Transverse colon (tissue), 4 donors: ENCODE measurements around the gene YRDC.

Experiments used
- EP300 ChIP-seq: sonication (generic); formaldehyde crosslinking; IDR thresholded peaks from one replicate; pipeline ENCODE4 v1.6.1; 2017; ENCODE audit warnings: antibody characterized with exemption, low read depth
- POLR2A ChIP-seq: fragments of 450-650 bp; IDR thresholded peaks from one replicate; pipeline ENCODE4 v1.6.1; 2016; ENCODE audit warnings: antibody characterized with exemption, mild to moderate bottlenecking, moderate library complexity
- POLR2AphosphoS5 ChIP-seq, 3 donors: sonication (generic); formaldehyde crosslinking; IDR thresholded peaks; one replicate each; pipeline ENCODE4 v1.6.1; 2016; ENCODE audit warnings: antibody characterized with exemption in 3 of 3
- TF ChIP-seq, protein P1 (sequence below), 5 experiments: fragments of 200-600 bp in 3 of 5; fragments of 450-650 bp in 2 of 5; sonication (generic) in 3 of 5; IDR thresholded peaks; 1 replicate in 2 of 5; 2 replicates in 3 of 5; pipeline ENCODE4 v1.5.1; 2016 to 2017; ENCODE audit warnings: antibody characterized with exemption in 5 of 5, inconsistent platforms in 3 of 5, mild to moderate bottlenecking in 2 of 5, moderate library complexity in 1 of 5

DNA sequence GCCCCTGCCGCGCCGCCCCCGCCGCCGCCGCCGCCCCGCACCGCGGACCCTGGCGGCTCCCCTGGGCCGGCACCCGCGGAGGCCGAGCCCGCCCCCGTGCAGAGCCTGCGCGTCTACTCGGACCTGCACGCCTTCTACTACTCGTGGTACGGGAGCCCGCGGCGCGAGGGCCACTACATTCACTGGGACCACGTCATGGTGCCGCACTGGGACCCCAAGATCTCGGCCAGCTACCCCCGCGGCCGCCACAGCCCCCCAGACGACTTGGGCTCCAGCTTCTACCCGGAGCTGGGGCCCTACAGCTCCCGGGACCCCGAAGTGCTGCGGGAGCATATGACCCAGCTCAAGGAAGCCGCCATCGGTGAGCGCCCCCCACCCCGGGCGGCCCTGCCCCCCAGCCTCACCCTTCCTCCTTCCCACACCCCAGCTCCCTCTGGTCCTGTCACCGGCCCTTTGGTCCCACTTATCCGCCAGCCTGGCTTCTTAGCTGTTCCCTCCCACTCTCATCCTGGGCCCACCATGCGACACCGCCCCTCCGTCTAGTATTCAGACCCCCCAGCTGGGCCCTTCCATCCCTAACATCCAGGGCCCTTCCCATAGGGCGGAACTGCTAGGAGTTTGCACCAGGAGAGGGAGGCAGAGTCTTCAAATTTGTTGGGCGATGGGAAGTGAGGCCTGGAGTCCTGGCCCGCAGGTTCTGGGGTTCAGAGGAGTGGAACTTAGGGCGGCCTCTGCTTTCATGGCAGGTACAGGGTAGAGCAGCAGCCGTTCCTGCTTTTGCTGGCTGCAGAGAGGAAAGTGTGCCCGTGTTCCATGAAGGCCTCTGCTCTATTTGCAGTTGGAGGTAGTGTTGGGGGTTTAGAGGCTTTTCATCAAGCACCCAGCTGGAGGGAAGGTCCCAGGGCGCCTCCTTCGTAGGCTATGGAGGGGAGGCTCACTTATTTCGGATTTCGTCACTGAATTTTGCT, 13.4 kb downstream of the YRDC start:
- TF ChIP-seq, protein P1, sequence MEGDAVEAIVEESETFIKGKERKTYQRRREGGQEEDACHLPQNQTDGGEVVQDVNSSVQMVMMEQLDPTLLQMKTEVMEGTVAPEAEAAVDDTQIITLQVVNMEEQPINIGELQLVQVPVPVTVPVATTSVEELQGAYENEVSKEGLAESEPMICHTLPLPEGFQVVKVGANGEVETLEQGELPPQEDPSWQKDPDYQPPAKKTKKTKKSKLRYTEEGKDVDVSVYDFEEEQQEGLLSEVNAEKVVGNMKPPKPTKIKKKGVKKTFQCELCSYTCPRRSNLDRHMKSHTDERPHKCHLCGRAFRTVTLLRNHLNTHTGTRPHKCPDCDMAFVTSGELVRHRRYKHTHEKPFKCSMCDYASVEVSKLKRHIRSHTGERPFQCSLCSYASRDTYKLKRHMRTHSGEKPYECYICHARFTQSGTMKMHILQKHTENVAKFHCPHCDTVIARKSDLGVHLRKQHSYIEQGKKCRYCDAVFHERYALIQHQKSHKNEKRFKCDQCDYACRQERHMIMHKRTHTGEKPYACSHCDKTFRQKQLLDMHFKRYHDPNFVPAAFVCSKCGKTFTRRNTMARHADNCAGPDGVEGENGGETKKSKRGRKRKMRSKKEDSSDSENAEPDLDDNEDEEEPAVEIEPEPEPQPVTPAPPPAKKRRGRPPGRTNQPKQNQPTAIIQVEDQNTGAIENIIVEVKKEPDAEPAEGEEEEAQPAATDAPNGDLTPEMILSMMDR (IDR thresholded peaks at IDR 0.05): no peak
- TF ChIP-seq POLR2A (no peak), POLR2AphosphoS5 (IDR thresholded peaks at IDR 0.05) (no peak), EP300 (no peak)
